Choroid plexus epithelial cell (primary cell): Measurements from ENCODE around the gene ENOX2.

ENCODE experiments used
- DNase-seq: peaks from one replicate; pipeline ENCODE4 v3.0.0-alpha.2; 2010; ENCODE audit warnings: low read depth
- H3K4me3 ChIP-seq: 2 replicates; pipeline ENCODE4 v1.5.1; 2011; ENCODE audit warnings: low read depth, mild to moderate bottlenecking, control low read depth, low read length, moderate library complexity
- TF ChIP-seq, protein P1 (sequence below): conservative IDR thresholded peaks from 2 replicates; pipeline ENCODE4 v1.5.1; 2011; ENCODE audit warnings: low read depth, mild to moderate bottlenecking, control low read depth, inconsistent platforms, low read length, moderate library complexity

The ENOX2 gene

DNA sequence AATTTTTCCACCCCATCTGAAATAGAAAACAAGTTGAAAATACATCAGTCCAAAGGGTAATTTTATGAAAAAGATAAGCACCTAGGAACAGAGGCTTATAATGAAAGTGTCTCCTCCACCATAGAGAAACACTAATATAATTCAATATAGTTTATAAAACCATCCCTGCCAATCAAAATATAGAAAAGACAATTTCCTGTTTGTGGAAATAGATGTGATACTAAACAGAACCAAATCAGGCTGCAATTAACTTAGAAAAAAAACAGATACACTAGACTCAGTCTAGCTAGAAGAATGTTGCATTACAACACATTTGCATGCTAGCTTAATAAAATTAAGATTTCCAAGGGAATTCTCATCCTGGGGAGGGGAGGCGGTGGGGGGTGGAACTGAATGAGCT is 68.2 kb downstream of the ENOX2 start:
- TF ChIP-seq, protein P1, sequence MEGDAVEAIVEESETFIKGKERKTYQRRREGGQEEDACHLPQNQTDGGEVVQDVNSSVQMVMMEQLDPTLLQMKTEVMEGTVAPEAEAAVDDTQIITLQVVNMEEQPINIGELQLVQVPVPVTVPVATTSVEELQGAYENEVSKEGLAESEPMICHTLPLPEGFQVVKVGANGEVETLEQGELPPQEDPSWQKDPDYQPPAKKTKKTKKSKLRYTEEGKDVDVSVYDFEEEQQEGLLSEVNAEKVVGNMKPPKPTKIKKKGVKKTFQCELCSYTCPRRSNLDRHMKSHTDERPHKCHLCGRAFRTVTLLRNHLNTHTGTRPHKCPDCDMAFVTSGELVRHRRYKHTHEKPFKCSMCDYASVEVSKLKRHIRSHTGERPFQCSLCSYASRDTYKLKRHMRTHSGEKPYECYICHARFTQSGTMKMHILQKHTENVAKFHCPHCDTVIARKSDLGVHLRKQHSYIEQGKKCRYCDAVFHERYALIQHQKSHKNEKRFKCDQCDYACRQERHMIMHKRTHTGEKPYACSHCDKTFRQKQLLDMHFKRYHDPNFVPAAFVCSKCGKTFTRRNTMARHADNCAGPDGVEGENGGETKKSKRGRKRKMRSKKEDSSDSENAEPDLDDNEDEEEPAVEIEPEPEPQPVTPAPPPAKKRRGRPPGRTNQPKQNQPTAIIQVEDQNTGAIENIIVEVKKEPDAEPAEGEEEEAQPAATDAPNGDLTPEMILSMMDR, result no peak
- no peak overlapping the region for H3K4me3 ChIP-seq

DNA sequence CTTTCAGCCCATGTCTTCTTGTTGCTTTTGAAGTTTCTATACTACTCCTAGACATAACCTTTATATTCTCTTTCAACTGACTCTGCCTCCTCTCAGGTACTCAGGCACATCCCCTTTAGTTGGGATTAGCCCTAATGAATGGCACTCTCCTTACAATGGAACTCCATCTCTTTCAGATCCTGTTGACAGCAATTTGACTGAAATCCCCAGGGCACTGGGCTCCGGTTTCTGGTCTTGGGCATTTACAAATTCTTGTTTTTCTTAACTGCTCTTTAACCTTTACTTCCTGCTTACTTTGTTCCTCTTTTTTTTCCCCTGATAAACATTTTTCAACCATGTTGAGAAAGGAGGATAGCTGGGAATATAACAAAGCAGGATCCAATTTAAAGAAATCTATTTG is 68.9 kb downstream of the ENOX2 start:
- DNase-seq, result no peak
- TF ChIP-seq, protein P1, result no peak
- H3K4me3 ChIP-seq, result no peak overlapping the region

More for the DNA sequence above, 68.2 kb downstream of the ENOX2 start:
- DNase-seq, result no peak

DNA sequence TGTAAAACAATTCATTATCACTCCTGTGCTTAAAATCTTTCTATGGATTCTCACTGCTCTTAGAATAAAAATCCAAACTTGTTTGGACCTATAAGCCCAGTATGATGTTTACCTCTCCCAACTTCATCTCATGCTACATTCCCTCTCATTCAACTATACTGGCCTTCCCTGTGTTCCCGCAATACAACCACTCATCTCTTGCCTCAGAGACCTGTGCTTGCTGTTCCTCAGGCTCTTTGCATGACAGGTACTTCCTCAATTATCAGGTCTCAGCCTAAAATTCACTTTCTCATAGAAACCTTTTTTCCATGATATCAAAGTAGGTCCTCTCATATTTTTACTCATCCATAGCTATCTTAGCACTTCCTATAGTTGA is 71.7 kb downstream of the ENOX2 start:
- no peak overlapping the region for H3K4me3 ChIP-seq
- no peak for DNase-seq
- TF ChIP-seq, protein P1, result no peak

DNA sequence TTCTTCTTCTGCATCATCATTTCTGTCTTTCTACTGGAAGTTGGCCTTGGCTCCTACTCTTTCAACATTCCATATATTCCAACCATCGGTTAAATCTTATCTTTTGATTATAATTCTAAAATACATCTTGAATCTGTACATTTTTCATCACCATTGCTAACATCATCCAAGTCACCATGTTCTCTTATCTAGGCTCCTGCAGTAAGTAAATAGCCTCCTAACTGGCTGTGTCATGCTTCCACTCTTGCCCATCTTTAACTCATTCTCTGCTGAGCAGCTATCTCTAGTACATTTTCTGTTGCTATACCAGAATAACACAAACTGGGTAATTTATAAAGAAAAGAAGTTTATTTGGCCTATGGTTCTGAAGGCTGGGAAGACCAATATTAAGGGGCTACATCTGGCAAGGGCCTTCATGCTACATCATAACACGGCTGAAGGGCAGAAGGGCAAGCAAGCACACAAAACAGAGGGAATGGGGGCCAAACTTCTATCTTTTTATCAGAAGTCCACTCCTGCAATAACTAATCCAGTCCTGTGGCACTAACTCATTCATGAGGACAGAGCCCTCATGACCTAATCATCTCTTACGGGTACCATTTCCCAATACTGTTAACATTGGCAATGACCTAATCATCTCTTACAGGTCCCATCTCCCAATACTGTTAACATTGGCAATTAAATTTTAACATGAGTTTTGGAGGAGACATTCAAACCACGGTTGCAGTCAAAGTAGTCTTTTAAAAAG is 72.2 kb downstream of the ENOX2 start:
- no peak for DNase-seq
- TF ChIP-seq, protein P1, result no peak
- no peak overlapping the region for H3K4me3 ChIP-seq

DNA sequence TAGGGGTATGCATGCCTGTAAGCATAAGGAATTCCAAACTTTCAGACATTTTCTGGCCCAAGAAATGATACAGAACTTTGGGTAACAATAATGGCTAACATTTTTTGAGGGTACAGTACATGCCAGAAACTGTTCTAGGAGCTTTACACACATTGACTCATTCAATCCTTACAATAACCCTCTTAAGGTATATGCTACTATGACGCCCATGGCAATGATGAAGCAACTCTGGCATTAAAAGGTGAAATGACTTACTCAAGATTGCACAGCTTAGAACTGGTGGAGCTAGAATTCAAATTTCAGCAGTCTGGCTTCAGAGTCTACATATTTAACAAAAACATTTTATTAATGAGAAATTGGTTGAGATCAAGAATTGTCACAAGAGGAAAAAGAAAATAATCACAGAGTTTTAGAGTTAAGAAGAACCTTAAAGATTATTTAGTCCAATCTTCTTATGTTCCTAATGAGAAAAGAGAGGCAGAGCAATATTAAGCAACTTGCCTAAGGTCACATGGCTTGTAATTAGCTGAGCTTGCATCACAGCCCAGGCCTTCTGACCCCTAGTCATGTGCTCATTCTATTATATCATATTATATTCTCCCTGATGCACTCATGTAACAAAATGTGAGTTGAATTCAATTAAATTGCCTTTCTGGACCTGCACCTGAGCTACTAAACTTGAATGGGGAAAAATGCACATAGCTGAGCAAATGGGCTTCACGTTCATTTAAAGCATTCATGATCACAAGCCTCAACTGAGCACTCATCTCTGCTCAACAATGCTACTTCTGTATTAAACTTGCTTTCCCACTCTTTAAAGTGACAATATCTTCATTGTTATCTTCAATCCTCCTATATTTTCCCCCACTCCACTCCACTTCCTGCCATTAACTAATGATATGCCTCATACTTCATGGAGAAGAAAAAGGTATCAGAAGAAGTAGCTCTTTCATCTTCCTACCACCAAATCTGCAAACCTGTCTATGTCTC is 73.2 kb downstream of the ENOX2 start:
- DNase-seq, result peak; percentile 8
- H3K4me3 ChIP-seq, result no peak overlapping the region
- TF ChIP-seq, protein P1, result no peak

DNA sequence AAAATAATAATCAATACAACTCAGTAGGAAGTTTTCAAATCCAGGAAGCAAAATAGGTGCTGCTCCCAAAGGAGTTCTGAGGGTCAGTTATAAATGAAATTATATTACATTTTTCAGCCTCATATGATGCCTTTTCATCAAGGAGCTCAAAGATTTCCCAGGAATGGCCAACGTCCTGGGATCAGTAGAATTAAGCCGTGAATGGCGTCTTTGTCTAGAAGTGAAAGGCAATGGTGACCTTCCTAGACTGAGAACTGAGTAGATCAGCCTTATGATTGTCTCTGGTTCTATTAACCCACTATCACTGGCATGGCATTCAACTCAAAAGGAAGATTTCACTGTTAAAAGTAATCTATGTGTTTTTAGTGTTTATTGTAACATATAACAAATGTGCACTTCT is 74.4 kb downstream of the ENOX2 start:
- TF ChIP-seq, protein P1, result no peak
- no peak overlapping the region for H3K4me3 ChIP-seq
- DNase-seq, result no peak
